Measurements from ENCODE around the gene COX20. TPM values are rescaled to one million over a fixed set of nuclear protein-coding genes. Genes with fewer than 3 reads are reported as not detected.
"Not testable (repeated sequence)": the region's sequence is repeated elsewhere in the genome, so short reads cannot be mapped to it uniquely, and the experiment has no call there.

Gene COX20
- total RNA-seq, 1 experiment from 2014 or later, result 71.6 TPM

- DNase-seq (ENCODE audit: low spot score), result no peak
Measured at GRCh38 chr1:244822878-244823277, 12.6 kb upstream of the COX20 start.

GRCh38 chr1:244826712-244827111 lies 8.7 kb upstream of the COX20 start:
- no peak for DNase-seq (ENCODE audit: low spot score)

- no peak for DNase-seq (ENCODE audit: low spot score)
Measured at GRCh38 chr1:244830639-244831038, 4.8 kb upstream of the COX20 start.

GRCh38 chr1:244833260-244833659 lies 2.2 kb upstream of the COX20 start:
- DNase-seq (ENCODE audit: low spot score), result not testable (repeated sequence)

GRCh38 chr1:244833734-244834542 lies 1.5 kb upstream of the COX20 start:
- DNase-seq (ENCODE audit: low spot score), result peak; percentile 82

GRCh38 chr1:244834543-244835275 lies 749 bp upstream of the COX20 start:
- DNase-seq (ENCODE audit: low spot score), result peak; percentile 91

- DNase-seq (ENCODE audit: low spot score), result peak; percentile 56
Measured at GRCh38 chr1:244836135-244836521, 670 bp downstream of the COX20 start.

GRCh38 chr1:244836584-244836983 lies 1.1 kb downstream of the COX20 start:
- no peak for DNase-seq (ENCODE audit: low spot score)

GRCh38 chr1:244837597-244838258 lies 2.3 kb downstream of the COX20 start:
- DNase-seq (ENCODE audit: low spot score), result no peak

- no peak for DNase-seq (ENCODE audit: low spot score)
Measured at GRCh38 chr1:244839656-244840055, 4.2 kb downstream of the COX20 start.

GRCh38 chr1:244840219-244840794 lies 4.8 kb downstream of the COX20 start:
- no peak for DNase-seq (ENCODE audit: low spot score)

GRCh38 chr1:244841273-244841927 lies 5.9 kb downstream of the COX20 start:
- no peak for DNase-seq (ENCODE audit: low spot score)

- DNase-seq (ENCODE audit: low spot score), result no peak
Measured at GRCh38 chr1:244843148-244843978, 7.9 kb downstream of the COX20 start.

GRCh38 chr1:244844155-244845121 lies 9.0 kb downstream of the COX20 start:
- no peak for DNase-seq (ENCODE audit: low spot score)

- DNase-seq (ENCODE audit: low spot score), result no peak
Measured at GRCh38 chr1:244846653-244847052, 11.2 kb downstream of the COX20 start.

- no peak for DNase-seq (ENCODE audit: low spot score)
Measured at GRCh38 chr1:244849189-244849866, 13.9 kb downstream of the COX20 start.

GRCh38 chr1:244850099-244850852 lies 14.8 kb downstream of the COX20 start:
- DNase-seq (ENCODE audit: low spot score), result no peak

- DNase-seq (ENCODE audit: low spot score), result no peak
Measured at GRCh38 chr1:244850896-244851295, 15.4 kb downstream of the COX20 start.
